Body of pancreas (tissue), 4 donors: ENCODE measurements around the gene NAXE. TPM values are rescaled to one million over a fixed set of nuclear protein-coding genes. Genes with fewer than 3 reads are reported as not detected.

ENCODE experiments used
- ATAC-seq: fragments of 150-250 bp; one replicate; pipeline ENCODE4 v1.9.1; 2016
- DNase-seq, 4 donors: peaks; one replicate each; pipeline ENCODE4 v3.0.0-alpha.2; 2019
- H3K27ac ChIP-seq, 4 donors: fragments of 200-600 bp; sonication (generic); 1 replicate in 3 of 4; 2 replicates in 1 of 4; pipeline versions ENCODE4 v1.5.1 to v1.6.1; 2016 to 2019; ENCODE audit warnings: mild to moderate bottlenecking in 1 of 4, mixed read lengths in 1 of 4, moderate library complexity in 1 of 4
- H3K27me3 ChIP-seq, 2 donors: fragments of 200-600 bp; sonication (generic); one replicate each; pipeline ENCODE4 v1.6.0; 2016; ENCODE audit warnings: mild to moderate bottlenecking in 1 of 2
- H3K36me3 ChIP-seq, 2 donors: fragments of 200-600 bp; sonication (generic); replicated peaks in 1 of 2; 2 replicates each; pipeline ENCODE4 v1.5.1; 2016; ENCODE audit warnings: low read depth in 2 of 2; ENCODE audit not compliant: insufficient read depth in 1 of 2
- H3K4me1 ChIP-seq: fragments of 200-600 bp; sonication (generic); one replicate; pipeline ENCODE4 v1.6.0; 2016
- H3K4me3 ChIP-seq, 2 donors: fragments of 200-600 bp; sonication (generic); 1 replicate in 1 of 2; 2 replicates in 1 of 2; pipeline ENCODE4 v1.5.1; 2016 to 2019
- H3K9me3 ChIP-seq, 3 donors: fragments of 200-600 bp; sonication (generic); 1 replicate in 2 of 3; 2 replicates in 1 of 3; pipeline ENCODE4 v1.5.1; 2016
- POLR2A ChIP-seq, 3 donors: fragments of 450-650 bp; IDR thresholded peaks; one replicate each; pipeline ENCODE4 v1.6.1; 2016; ENCODE audit warnings: antibody characterized with exemption in 3 of 3, mild to moderate bottlenecking in 2 of 3
- WGBS, 2 donors: methylation state at CpG; one replicate each; pipeline ENCODE4 v1.1.5; 2017; 5-methylcytosine and 5-hydroxymethylcytosine counted together
- intact Hi-C: fragments of 100-400 bp; cut with DNase I; formaldehyde crosslinking; loops from one replicate; pipeline ENCODE4 v1.15.1; 2023
- total RNA-seq, 2 donors: library from RNA; depleted of rRNA; stranded (reverse); fragments of >200 nt; gene quantifications; one replicate each; pipeline ENCODE4 v1.1.0, GENCODE V29; 2016
- TF ChIP-seq, protein P1 (sequence below), 7 experiments: fragments of 450-650 bp in 4 of 7; fragments of 200-600 bp in 3 of 7; sonication (generic) in 3 of 7; IDR thresholded peaks; one replicate each; pipeline ENCODE4 v1.5.1; 2016 to 2019; ENCODE audit warnings: antibody characterized with exemption in 7 of 7

NAXE gene
- total RNA-seq, 2 donors from 2014 or later, result 46.1 to 62.8 TPM

DNA sequence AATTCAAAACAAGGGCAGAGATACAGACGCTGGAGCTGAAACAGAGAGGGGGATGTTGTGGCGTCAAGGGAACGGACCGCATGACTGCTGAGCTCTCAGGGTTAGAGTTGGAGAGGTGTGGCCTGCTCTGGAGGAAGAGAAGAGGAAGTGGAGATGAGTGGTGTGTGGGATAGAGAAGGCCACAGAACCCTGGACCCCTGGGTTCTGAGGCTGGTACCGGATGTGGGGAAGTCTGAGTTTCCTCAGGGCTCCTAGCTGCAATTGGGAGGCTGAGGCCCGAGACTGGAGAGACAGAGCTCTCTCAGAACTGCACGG lies 52.2 kb downstream of the NAXE start:
- DNase-seq (no peak), ATAC-seq (no peak)
- Histone ChIP-seq H3K9me3 (no peaks in the 10 kb centered on the region), H3K4me1 (peaks cover 19% of the 10 kb centered on the region), H3K27me3 (peaks cover 0 to 22% of the 10 kb centered on the region in 2 donors), H3K4me3 (no peak overlapping the region), H3K27ac (no peak overlapping the region), H3K36me3 (no peaks in the 10 kb centered on the region)
- intact Hi-C loops, result no loop called here
- WGBS, 2 donors, result 56 to 80% methylated on average over 6 to 7 of the region's 7 CpGs
- TF ChIP-seq, protein P1, sequence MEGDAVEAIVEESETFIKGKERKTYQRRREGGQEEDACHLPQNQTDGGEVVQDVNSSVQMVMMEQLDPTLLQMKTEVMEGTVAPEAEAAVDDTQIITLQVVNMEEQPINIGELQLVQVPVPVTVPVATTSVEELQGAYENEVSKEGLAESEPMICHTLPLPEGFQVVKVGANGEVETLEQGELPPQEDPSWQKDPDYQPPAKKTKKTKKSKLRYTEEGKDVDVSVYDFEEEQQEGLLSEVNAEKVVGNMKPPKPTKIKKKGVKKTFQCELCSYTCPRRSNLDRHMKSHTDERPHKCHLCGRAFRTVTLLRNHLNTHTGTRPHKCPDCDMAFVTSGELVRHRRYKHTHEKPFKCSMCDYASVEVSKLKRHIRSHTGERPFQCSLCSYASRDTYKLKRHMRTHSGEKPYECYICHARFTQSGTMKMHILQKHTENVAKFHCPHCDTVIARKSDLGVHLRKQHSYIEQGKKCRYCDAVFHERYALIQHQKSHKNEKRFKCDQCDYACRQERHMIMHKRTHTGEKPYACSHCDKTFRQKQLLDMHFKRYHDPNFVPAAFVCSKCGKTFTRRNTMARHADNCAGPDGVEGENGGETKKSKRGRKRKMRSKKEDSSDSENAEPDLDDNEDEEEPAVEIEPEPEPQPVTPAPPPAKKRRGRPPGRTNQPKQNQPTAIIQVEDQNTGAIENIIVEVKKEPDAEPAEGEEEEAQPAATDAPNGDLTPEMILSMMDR (IDR thresholded peaks at IDR 0.05), result no peak
- no peak for TF ChIP-seq POLR2A (IDR thresholded peaks at IDR 0.05)

Other genes with a start within 250 kb of the NAXE start
- 1 to 10 TPM in 1 of 2 donors, not detected in 1; 3.3 TPM for gene RHBG, start 222.6 kb upstream of the NAXE start, total RNA-seq
- gene MEF2D, start 91.0 kb upstream of the NAXE start, total RNA-seq, result 10 to 100 TPM; 15.6 to 18.1 TPM
- gene IQGAP3, start 19.2 kb upstream of the NAXE start, total RNA-seq, result under 1 TPM in 1 of 2 donors, not detected in 1; 0.52 TPM
- not detected for gene TTC24, start 12.1 kb upstream of the NAXE start, total RNA-seq
- 1 to 10 TPM; 8.9 to 9.6 TPM for gene GPATCH4, start 9.7 kb downstream of the NAXE start, total RNA-seq
- not detected for gene HAPLN2, start 27.6 kb downstream of the NAXE start, total RNA-seq
- gene BCAN, start 50.3 kb downstream of the NAXE start, total RNA-seq, result under 1 TPM in 1 of 2 donors, not detected in 1; 0.26 TPM
- 10 to 100 TPM in 1 of 2 donors, 1 to 10 TPM in 1; 4.2 to 12.2 TPM for gene NES, start 85.6 kb downstream of the NAXE start, total RNA-seq
- 1 to 10 TPM in 1 of 2 donors, under 1 TPM in 1; 0.99 to 3.6 TPM for gene CRABP2, start 113.8 kb downstream of the NAXE start, total RNA-seq
- gene METTL25B, start 136.7 kb downstream of the NAXE start, total RNA-seq, result 10 to 100 TPM; 14.5 to 68.2 TPM
- gene ISG20L2, start 137.0 kb downstream of the NAXE start, total RNA-seq, result 10 to 100 TPM; 11.9 to 14.3 TPM
- 10 to 100 TPM; 25.2 to 62.0 TPM for gene MRPL24, start 149.3 kb downstream of the NAXE start, total RNA-seq
- 100 to 1,000 TPM in 1 of 2 donors, 10 to 100 TPM in 1; 92.4 to 122 TPM for gene HDGF, start 159.9 kb downstream of the NAXE start, total RNA-seq
- 10 to 100 TPM; 19.2 to 28.3 TPM for gene PRCC, start 175.8 kb downstream of the NAXE start, total RNA-seq
- under 1 TPM in 1 of 2 donors, not detected in 1; 0.99 TPM for gene SH2D2A, start 225.1 kb downstream of the NAXE start, total RNA-seq